HEK293 (cell line): ENCODE data around the gene FUT8.

Source experiments
- CTCF ChIA-PET: fragments of 350-600 bp; formaldehyde crosslinking; extraction: SDS; loops from one replicate; lab custom pipeline; 2021; ENCODE audit warnings: antibody characterized with exemption; lab: Yijun Ruan, JAX
- POLR2A ChIA-PET: fragments of 300-600 bp; formaldehyde crosslinking; extraction: SDS; loops from one replicate; lab custom pipeline; 2020; ENCODE audit warnings: antibody characterized with exemption, inconsistent platforms; lab: Yijun Ruan, JAX
- H3K27ac ChIP-seq: fragments of 200-500 bp; sonication (Bioruptor generic); 2 replicates; pipeline ENCODE4 v1.5.1; 2014; ENCODE audit warnings: low read depth, low read length, control low read depth, inconsistent platforms; ENCODE audit errors: extremely low read depth
- H3K36me3 ChIP-seq, 2 experiments: fragments of 200-500 bp in 1 of 2; sonication (Bioruptor generic) in 1 of 2; 1 replicate in 1 of 2; 2 replicates in 1 of 2; pipeline ENCODE4 v1.5.1; 2014 to 2017; ENCODE audit warnings: inconsistent platforms in 2 of 2, low read length in 2 of 2; ENCODE audit not compliant: control insufficient read depth in 2 of 2, insufficient read depth in 1 of 2
- H3K4me1 ChIP-seq: fragments of 200-500 bp; sonication (Bioruptor generic); 2 replicates; pipeline ENCODE4 v1.5.1; 2014; ENCODE audit warnings: mild to moderate bottlenecking, low read length, inconsistent platforms; ENCODE audit not compliant: control insufficient read depth, insufficient read depth
- H3K4me3 ChIP-seq: 2 replicates; pipeline ENCODE4 v1.5.1; 2011; ENCODE audit warnings: low read depth, mild to moderate bottlenecking, control low read depth, low read length, moderate library complexity
- H3K9me3 ChIP-seq: fragments of 200-500 bp; sonication (Bioruptor generic); 2 replicates; pipeline ENCODE4 v1.5.1; 2014; ENCODE audit warnings: low read depth, low read length, inconsistent platforms; ENCODE audit not compliant: control insufficient read depth, insufficient read depth
- KLF16 ChIP-seq: fragments of 450-650 bp; formaldehyde crosslinking; IDR thresholded peaks from 2 replicates; pipeline ENCODE4 v1.5.1; 2017; ENCODE audit warnings: missing biosample characterization, missing genetic modification characterization
- SCRT2 ChIP-seq: fragments of 450-650 bp; formaldehyde crosslinking; IDR thresholded peaks from 2 replicates; pipeline ENCODE4 v1.5.1; 2016; ENCODE audit warnings: missing biosample characterization, missing genetic modification characterization
- SETDB1 ChIP-seq: IDR thresholded peaks from one replicate; pipeline ENCODE4 v1.6.1; 2017; ENCODE audit warnings: mild to moderate bottlenecking, low read length, moderate library complexity, mixed read lengths; ENCODE audit not compliant: insufficient read length
- ZFP69B ChIP-seq: fragments of 450-650 bp; formaldehyde crosslinking; IDR thresholded peaks from 2 replicates; pipeline ENCODE4 v1.5.1; 2016; ENCODE audit warnings: missing biosample characterization, missing genetic modification characterization
- ZNF174 ChIP-seq: fragments of 450-650 bp; formaldehyde crosslinking; IDR thresholded peaks from 2 replicates; pipeline ENCODE4 v1.5.0; 2017; ENCODE audit warnings: missing biosample characterization, mild to moderate bottlenecking, missing genetic modification characterization
- ZNF202 ChIP-seq: fragments of 450-650 bp; formaldehyde crosslinking; IDR thresholded peaks from 2 replicates; pipeline ENCODE4 v1.5.1; 2016; ENCODE audit warnings: missing biosample characterization, missing genetic modification characterization, borderline replicate concordance
- ZNF292 ChIP-seq: fragments of 450-650 bp; formaldehyde crosslinking; IDR thresholded peaks from 2 replicates; pipeline ENCODE4 v1.5.1; 2016; ENCODE audit warnings: low read depth, missing biosample characterization, missing genetic modification characterization, borderline replicate concordance
- ZNF391 ChIP-seq: fragments of 450-650 bp; formaldehyde crosslinking; IDR thresholded peaks from 2 replicates; pipeline ENCODE4 v1.5.1; 2016; ENCODE audit warnings: low read depth, missing biosample characterization, missing genetic modification characterization, borderline replicate concordance
- ZNF501 ChIP-seq: fragments of 450-650 bp; formaldehyde crosslinking; IDR thresholded peaks from 2 replicates; pipeline ENCODE4 v1.5.1; 2016; ENCODE audit warnings: missing biosample characterization, missing genetic modification characterization
- ZNF596 ChIP-seq: fragments of 450-650 bp; IDR thresholded peaks from 2 replicates; pipeline ENCODE4 v1.5.0; 2018; ENCODE audit warnings: missing biosample characterization, mild to moderate bottlenecking, missing genetic modification characterization, moderate library complexity
- ZNF629 ChIP-seq: fragments of 450-650 bp; formaldehyde crosslinking; IDR thresholded peaks from 2 replicates; pipeline ENCODE4 v1.5.1; 2017; ENCODE audit warnings: missing biosample characterization, missing genetic modification characterization
- ZNF701 ChIP-seq: fragments of 450-650 bp; formaldehyde crosslinking; IDR thresholded peaks from 2 replicates; pipeline ENCODE4 v1.5.1; 2016; ENCODE audit warnings: missing biosample characterization, missing genetic modification characterization
- ZNF747 ChIP-seq: fragments of 450-650 bp; formaldehyde crosslinking; IDR thresholded peaks from 2 replicates; pipeline ENCODE4 v1.5.1; 2016; ENCODE audit warnings: missing biosample characterization, missing genetic modification characterization
- TF ChIP-seq, protein P1 (sequence below): fragments of 450-650 bp; formaldehyde crosslinking; IDR thresholded peaks from 2 replicates; pipeline ENCODE4 v1.5.1; 2017; ENCODE audit warnings: missing biosample characterization, missing genetic modification characterization
- TF ChIP-seq, protein P2 (sequence below): fragments of 450-650 bp; formaldehyde crosslinking; IDR thresholded peaks from 2 replicates; pipeline ENCODE4 v1.5.1; 2016; ENCODE audit warnings: missing biosample characterization, missing genetic modification characterization
- TF ChIP-seq, protein P3 (sequence below): fragments of 450-650 bp; formaldehyde crosslinking; IDR thresholded peaks from 2 replicates; pipeline ENCODE4 v1.5.1; 2016; ENCODE audit warnings: missing biosample characterization, missing genetic modification characterization
- TF ChIP-seq, protein P4 (sequence below): fragments of 450-650 bp; formaldehyde crosslinking; IDR thresholded peaks from 2 replicates; pipeline ENCODE4 v1.5.1; 2016; ENCODE audit warnings: missing biosample characterization, missing genetic modification characterization
- TF ChIP-seq, protein P5 (sequence below): fragments of 450-650 bp; formaldehyde crosslinking; IDR thresholded peaks from 2 replicates; pipeline ENCODE4 v1.5.1; 2016; ENCODE audit warnings: missing biosample characterization, missing genetic modification characterization, borderline replicate concordance

FUT8 gene

DNA sequence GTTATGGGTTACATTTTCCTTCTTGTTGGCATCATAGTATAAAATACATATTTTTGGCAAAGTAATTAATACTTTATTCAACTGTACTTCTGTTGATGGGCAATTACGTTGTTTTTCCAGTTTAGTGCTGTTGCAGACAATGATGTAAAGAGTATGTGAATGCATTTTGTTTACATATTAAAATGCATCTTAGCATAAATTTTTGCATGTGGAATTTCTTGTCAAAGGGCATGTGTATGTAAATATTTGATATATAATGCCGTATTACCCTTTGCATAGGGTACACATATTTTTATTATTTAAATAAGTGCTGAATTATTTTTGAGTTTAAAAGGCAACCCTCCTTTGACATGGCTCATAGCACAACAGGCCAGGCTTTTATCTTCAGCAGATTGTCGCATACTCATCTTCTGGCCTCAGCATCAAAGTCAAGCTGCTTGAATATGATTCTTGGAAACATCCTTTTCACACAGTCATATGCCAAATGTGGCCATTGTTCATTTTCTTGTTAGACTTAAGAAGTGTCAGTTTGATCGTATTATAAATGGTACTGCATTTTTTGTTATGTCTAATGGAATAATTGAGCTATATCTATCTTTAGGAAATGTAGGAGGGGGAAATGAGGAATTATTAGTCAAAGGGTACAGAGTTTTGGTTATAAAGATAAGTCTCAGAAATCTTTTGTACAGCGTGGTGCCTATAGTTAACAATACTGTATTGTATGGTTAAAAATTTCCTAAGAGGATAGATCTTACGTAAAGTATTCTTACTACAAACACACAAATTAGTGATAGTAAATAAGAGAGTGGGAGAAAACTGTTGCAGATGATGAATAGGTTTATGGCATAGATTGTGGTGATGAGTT, 138.5 kb downstream of the FUT8 start (continued):
- no peak for TF ChIP-seq ZNF501 (tag by site-specific recombination)
- TF ChIP-seq, protein P1, sequence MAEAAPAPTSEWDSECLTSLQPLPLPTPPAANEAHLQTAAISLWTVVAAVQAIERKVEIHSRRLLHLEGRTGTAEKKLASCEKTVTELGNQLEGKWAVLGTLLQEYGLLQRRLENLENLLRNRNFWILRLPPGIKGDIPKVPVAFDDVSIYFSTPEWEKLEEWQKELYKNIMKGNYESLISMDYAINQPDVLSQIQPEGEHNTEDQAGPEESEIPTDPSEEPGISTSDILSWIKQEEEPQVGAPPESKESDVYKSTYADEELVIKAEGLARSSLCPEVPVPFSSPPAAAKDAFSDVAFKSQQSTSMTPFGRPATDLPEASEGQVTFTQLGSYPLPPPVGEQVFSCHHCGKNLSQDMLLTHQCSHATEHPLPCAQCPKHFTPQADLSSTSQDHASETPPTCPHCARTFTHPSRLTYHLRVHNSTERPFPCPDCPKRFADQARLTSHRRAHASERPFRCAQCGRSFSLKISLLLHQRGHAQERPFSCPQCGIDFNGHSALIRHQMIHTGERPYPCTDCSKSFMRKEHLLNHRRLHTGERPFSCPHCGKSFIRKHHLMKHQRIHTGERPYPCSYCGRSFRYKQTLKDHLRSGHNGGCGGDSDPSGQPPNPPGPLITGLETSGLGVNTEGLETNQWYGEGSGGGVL (tag by site-specific recombination): no peak
- TF ChIP-seq ZNF292 (tag by site-specific recombination): no peak

DNA sequence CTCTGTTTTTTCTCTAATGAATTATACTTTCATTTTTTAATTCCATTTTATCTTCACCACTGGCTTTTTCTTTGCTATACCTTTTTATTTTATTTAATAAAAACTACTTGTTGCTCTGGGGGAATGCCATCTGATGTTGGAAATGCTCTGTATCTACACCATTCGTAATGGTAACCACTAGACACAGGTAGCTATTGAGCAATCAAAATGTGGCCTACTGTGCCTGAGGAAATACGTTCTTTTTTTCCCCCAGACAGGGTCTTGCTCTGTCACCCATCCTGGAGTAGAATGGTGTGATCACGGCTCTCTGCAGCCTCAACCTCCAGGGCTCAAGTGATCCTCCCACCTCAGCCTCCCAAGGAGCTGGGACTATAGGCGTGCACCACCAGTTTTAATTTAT, 140.2 kb downstream of the FUT8 start:
- Histone ChIP-seq H3K27ac (no peak overlapping the region), H3K9me3 (no peaks in the 10 kb centered on the region), H3K36me3 (no peaks in the 10 kb centered on the region), H3K4me1 (no peaks in the 10 kb centered on the region), H3K4me3 (no peak overlapping the region)
- no peak for TF ChIP-seq SETDB1
- no peak for TF ChIP-seq ZNF391 (tag by site-specific recombination)
- TF ChIP-seq SCRT2: 0 out of 2 replicates have a peak, but pooled peaks have one; percentile 28
- TF ChIP-seq, protein P2, sequence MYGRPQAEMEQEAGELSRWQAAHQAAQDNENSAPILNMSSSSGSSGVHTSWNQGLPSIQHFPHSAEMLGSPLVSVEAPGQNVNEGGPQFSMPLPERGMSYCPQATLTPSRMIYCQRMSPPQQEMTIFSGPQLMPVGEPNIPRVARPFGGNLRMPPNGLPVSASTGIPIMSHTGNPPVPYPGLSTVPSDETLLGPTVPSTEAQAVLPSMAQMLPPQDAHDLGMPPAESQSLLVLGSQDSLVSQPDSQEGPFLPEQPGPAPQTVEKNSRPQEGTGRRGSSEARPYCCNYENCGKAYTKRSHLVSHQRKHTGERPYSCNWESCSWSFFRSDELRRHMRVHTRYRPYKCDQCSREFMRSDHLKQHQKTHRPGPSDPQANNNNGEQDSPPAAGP (tag by site-specific recombination): no peak
- POLR2A ChIA-PET: no interaction called here
- CTCF ChIA-PET: interaction anchor here (0.6 kb wide), 1 partner anchor 929 kb away, joined by 5 read pairs; no protein-coding TSS in a partner anchor

DNA sequence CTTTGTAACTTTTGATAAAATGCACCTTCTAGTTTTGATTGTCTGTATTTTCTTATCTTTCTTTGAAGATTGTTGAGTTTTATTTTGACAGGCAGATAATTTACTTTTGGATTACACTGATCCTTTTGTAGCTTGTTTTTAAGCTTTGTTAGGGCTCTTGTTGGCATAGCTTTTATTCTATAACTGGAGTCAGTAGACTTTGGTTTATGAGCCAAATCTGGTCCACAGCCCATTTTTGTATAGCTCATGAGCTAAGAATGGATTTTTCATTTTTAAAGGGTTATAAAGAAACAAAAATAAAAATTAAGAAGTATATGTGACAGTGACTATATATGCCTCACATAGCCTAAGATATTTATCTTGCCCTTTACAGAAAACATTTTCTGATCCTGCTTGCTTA, 142.3 kb downstream of the FUT8 start:
- no peak overlapping the region for H3K4me3 ChIP-seq
- no peaks in the 10 kb centered on the region for H3K4me1 ChIP-seq
- H3K36me3 ChIP-seq: no peaks in the 10 kb centered on the region
- H3K9me3 ChIP-seq: no peaks in the 10 kb centered on the region
- ChIA-PET CTCF (interaction anchor here (0.6 kb wide), 1 partner anchor 65 kb away, joined by 3 read pairs; no protein-coding TSS in a partner anchor), POLR2A (no interaction called here)
- H3K27ac ChIP-seq: no peak overlapping the region
- TF ChIP-seq, protein P3, sequence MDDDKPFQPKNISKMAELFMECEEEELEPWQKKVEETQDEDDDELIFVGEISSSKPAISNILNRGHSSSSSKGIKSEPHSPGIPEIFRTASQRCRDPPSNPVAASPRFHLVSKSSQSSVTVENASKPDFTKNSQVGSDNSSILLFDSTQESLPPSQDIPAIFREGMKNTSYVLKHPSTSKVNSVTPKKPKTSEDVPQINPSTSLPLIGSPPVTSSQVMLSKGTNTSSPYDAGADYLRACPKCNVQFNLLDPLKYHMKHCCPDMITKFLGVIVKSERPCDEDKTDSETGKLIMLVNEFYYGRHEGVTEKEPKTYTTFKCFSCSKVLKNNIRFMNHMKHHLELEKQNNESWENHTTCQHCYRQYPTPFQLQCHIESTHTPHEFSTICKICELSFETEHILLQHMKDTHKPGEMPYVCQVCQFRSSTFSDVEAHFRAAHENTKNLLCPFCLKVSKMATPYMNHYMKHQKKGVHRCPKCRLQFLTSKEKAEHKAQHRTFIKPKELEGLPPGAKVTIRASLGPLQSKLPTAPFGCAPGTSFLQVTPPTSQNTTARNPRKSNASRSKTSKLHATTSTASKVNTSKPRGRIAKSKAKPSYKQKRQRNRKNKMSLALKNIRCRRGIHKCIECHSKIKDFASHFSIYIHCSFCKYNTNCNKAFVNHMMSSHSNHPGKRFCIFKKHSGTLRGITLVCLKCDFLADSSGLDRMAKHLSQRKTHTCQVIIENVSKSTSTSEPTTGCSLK (tag by site-specific recombination): no peak
- TF ChIP-seq ZNF202 (tag by site-specific recombination) (no peak), ZFP69B (no peak), ZNF501 (tag by site-specific recombination) (no peak), ZNF701 (tag by site-specific recombination) (no peak), ZNF174 (tag by site-specific recombination) (no peak), KLF16 (tag by site-specific recombination) (no peak), ZNF747 (no peak), ZNF596 (tag by site-specific recombination) (no peak), ZNF629 (tag by site-specific recombination) (no peak)
- TF ChIP-seq, protein P4, sequence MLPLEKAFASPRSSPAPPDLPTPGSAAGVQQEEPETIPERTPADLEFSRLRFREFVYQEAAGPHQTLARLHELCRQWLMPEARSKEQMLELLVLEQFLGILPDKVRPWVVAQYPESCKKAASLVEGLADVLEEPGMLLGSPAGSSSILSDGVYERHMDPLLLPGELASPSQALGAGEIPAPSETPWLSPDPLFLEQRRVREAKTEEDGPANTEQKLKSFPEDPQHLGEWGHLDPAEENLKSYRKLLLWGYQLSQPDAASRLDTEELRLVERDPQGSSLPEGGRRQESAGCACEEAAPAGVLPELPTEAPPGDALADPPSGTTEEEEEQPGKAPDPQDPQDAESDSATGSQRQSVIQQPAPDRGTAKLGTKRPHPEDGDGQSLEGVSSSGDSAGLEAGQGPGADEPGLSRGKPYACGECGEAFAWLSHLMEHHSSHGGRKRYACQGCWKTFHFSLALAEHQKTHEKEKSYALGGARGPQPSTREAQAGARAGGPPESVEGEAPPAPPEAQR (tag by site-specific recombination): no peak
- TF ChIP-seq, protein P5, sequence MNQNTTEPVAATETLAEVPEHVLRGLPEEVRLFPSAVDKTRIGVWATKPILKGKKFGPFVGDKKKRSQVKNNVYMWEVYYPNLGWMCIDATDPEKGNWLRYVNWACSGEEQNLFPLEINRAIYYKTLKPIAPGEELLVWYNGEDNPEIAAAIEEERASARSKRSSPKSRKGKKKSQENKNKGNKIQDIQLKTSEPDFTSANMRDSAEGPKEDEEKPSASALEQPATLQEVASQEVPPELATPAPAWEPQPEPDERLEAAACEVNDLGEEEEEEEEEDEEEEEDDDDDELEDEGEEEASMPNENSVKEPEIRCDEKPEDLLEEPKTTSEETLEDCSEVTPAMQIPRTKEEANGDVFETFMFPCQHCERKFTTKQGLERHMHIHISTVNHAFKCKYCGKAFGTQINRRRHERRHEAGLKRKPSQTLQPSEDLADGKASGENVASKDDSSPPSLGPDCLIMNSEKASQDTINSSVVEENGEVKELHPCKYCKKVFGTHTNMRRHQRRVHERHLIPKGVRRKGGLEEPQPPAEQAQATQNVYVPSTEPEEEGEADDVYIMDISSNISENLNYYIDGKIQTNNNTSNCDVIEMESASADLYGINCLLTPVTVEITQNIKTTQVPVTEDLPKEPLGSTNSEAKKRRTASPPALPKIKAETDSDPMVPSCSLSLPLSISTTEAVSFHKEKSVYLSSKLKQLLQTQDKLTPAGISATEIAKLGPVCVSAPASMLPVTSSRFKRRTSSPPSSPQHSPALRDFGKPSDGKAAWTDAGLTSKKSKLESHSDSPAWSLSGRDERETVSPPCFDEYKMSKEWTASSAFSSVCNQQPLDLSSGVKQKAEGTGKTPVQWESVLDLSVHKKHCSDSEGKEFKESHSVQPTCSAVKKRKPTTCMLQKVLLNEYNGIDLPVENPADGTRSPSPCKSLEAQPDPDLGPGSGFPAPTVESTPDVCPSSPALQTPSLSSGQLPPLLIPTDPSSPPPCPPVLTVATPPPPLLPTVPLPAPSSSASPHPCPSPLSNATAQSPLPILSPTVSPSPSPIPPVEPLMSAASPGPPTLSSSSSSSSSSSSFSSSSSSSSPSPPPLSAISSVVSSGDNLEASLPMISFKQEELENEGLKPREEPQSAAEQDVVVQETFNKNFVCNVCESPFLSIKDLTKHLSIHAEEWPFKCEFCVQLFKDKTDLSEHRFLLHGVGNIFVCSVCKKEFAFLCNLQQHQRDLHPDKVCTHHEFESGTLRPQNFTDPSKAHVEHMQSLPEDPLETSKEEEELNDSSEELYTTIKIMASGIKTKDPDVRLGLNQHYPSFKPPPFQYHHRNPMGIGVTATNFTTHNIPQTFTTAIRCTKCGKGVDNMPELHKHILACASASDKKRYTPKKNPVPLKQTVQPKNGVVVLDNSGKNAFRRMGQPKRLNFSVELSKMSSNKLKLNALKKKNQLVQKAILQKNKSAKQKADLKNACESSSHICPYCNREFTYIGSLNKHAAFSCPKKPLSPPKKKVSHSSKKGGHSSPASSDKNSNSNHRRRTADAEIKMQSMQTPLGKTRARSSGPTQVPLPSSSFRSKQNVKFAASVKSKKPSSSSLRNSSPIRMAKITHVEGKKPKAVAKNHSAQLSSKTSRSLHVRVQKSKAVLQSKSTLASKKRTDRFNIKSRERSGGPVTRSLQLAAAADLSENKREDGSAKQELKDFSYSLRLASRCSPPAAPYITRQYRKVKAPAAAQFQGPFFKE (tag by site-specific recombination): no peak
